ENCODE data around the gene LRRTM4. TPM values are rescaled to one million over a fixed set of nuclear protein-coding genes. Genes with fewer than 3 reads are reported as not detected.

Gene LRRTM4
- total RNA-seq, 1 donor from 2014 or later = not detected

DNA sequence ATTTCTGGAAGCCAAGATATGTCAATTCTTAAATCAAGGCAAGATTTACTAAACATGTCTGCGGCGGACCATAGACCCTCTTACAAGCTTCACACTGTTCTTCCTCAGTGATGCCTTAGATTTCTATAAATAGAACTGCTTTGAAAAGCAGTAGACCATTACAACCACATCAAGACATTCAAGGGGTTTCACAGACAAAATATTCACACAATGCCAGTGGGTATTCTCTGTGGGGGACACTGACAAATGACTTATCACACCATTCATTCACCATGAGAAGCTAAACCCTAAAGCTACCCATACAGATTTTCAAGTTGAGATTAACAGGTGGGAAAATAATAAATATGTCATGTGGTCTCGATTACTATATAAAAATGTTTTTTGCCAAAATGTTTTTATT lies 15.9 kb upstream of the LRRTM4 start:
- Histone ChIP-seq H3K27me3 (ENCODE audit: control insufficient read depth, insufficient read depth, low read length) (no peaks in the 10 kb centered on the region), H3K36me3 (ENCODE audit: control insufficient read depth, insufficient read depth, low read length) (no peaks in the 10 kb centered on the region), H3K4me3 (ENCODE audit: low read depth, low read length) (no peak overlapping the region)
- DNase-seq (ENCODE audit: low read depth) = peak; percentile 18
- TF ChIP-seq, protein P1, sequence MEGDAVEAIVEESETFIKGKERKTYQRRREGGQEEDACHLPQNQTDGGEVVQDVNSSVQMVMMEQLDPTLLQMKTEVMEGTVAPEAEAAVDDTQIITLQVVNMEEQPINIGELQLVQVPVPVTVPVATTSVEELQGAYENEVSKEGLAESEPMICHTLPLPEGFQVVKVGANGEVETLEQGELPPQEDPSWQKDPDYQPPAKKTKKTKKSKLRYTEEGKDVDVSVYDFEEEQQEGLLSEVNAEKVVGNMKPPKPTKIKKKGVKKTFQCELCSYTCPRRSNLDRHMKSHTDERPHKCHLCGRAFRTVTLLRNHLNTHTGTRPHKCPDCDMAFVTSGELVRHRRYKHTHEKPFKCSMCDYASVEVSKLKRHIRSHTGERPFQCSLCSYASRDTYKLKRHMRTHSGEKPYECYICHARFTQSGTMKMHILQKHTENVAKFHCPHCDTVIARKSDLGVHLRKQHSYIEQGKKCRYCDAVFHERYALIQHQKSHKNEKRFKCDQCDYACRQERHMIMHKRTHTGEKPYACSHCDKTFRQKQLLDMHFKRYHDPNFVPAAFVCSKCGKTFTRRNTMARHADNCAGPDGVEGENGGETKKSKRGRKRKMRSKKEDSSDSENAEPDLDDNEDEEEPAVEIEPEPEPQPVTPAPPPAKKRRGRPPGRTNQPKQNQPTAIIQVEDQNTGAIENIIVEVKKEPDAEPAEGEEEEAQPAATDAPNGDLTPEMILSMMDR (IDR thresholded peaks at IDR 0.05; ENCODE audit: insufficient read depth, low read length, poor library complexity, severe bottlenecking) = no peak

DNA sequence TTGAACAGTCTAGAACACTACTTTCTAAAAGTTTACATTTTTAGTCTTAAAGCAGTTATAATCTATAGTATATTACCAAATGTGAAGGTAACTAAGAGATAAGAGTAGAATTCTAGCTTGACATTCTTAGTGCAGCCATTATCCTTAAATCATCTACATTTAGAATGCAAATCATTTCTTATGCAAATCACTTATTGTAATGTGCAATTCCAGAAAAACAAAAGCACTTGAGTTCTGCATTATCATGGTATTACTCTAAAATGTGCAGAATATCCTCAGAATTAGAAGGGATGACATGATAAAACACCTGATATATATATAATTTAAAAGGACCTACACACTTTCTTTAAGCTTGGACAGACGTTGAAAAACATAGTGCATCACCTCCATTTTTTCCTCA lies 712 bp upstream of the LRRTM4 start:
- Histone ChIP-seq H3K4me3 (ENCODE audit: low read depth, low read length) (no peak overlapping the region), H3K27me3 (ENCODE audit: control insufficient read depth, insufficient read depth, low read length) (no peaks in the 10 kb centered on the region), H3K36me3 (ENCODE audit: control insufficient read depth, insufficient read depth, low read length) (no peaks in the 10 kb centered on the region)
- TF ChIP-seq, protein P1 (IDR thresholded peaks at IDR 0.05; ENCODE audit: insufficient read depth, low read length, poor library complexity, severe bottlenecking) = no peak
- no peak for DNase-seq (ENCODE audit: low read depth)

DNA sequence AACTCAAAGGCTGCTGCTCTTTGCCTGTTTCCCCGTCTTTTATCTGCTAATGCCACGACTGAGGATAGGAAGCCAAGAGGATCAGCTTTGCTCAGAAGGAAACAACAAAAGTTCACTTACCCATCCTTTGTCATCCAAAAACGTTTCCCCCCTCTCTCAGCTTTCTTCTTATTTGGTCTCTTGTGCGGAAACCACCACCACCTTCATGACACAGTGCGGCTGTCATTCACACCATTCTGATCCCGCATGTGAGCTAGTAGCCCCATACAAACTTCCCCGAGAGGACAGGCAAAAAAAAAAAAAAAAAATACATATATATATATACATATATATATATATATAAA lies 656 bp downstream of the LRRTM4 start:
- TF ChIP-seq, protein P1 (IDR thresholded peaks at IDR 0.05; ENCODE audit: insufficient read depth, low read length, poor library complexity, severe bottlenecking) = no peak
- DNase-seq (ENCODE audit: low read depth) = no peak
- Histone ChIP-seq H3K27me3 (ENCODE audit: control insufficient read depth, insufficient read depth, low read length) (no peaks in the 10 kb centered on the region), H3K4me3 (ENCODE audit: low read depth, low read length) (no peak overlapping the region), H3K36me3 (ENCODE audit: control insufficient read depth, insufficient read depth, low read length) (no peaks in the 10 kb centered on the region)

DNA sequence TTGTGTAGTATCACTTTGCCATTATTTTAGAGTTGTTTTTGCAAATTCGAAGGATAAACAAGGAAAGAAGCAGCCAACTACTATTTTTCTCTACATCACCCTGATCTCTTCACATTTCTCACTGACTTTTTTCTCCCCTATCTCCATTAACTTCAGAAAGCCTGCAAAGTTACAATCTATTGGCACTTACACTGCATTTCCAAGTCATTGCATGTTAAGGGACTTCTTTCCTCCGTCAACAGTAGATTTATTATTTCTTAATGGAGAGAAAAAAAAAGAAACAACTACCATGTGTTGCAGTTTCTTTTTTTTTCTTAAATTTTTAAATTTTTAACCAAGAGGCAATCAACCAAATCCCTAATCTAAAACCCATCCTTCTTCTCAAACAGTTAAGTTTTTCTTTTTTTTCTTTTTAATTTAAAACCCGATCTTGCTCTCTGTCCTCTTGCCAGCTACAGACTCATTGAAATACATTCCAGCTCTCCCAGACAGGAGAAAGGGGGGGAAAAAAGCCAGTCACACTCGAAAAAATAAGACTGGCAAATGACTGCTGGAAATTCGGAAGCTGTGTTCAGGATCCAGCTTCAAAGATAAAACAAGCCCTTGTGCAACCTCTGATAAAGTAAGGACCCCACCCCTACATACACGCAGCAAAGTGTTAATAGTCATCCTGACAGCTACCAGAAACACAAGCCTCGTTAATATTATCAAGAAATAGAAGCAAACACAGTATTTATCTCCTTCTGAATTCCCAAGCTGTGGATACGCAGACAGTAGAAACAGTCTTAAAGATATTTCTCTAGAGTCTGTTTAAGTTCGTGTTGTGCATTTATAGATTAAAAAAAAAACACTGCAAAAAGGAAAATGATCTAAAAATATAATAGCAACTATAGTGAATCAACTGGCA lies 1.3 kb downstream of the LRRTM4 start:
- TF ChIP-seq, protein P1 (IDR thresholded peaks at IDR 0.05; ENCODE audit: insufficient read depth, low read length, poor library complexity, severe bottlenecking) = no peak
- H3K4me3 ChIP-seq (ENCODE audit: low read depth, low read length) = no peak overlapping the region
- no peak for DNase-seq (ENCODE audit: low read depth)
- H3K36me3 ChIP-seq (ENCODE audit: control insufficient read depth, insufficient read depth, low read length) = no peaks in the 10 kb centered on the region
- no peaks in the 10 kb centered on the region for H3K27me3 ChIP-seq (ENCODE audit: control insufficient read depth, insufficient read depth, low read length)

DNA sequence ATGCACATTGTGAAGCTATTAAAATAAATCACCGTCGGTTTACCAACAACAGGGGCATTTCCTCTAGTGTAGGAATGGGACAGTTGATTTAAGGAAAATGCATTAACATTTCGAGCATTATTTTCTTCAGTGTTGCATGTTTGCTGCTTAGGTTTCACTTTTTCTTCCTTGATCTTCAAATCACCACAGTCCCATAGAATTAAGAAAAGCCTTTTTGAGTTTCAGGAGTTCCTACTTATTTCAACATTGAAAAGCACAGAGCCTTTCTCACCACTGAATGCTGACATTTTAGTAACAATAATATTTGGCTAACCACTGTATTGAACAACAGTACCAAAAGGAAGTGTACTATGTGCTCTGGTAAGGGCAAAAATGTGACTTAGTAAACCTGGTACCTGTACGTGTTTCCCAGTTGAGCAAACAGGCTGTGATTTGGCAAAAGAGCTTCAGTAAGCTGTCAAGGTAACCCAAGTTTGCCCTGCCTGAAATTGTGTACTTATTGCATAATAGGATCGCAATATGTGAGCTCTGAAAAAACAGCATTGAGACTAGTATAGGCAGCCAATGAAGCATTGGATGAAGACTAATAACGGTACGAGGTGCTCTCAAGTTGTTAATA lies 2.2 kb downstream of the LRRTM4 start:
- no peak overlapping the region for H3K4me3 ChIP-seq (ENCODE audit: low read depth, low read length)
- DNase-seq (ENCODE audit: low read depth) = no peak

More for the DNA sequence above, 2.2 kb downstream of the LRRTM4 start:
- Histone ChIP-seq H3K27me3 (ENCODE audit: control insufficient read depth, insufficient read depth, low read length) (no peaks in the 10 kb centered on the region), H3K36me3 (ENCODE audit: control insufficient read depth, insufficient read depth, low read length) (no peaks in the 10 kb centered on the region)
- TF ChIP-seq, protein P1 (IDR thresholded peaks at IDR 0.05; ENCODE audit: insufficient read depth, low read length, poor library complexity, severe bottlenecking) = no peak

Data from kidney epithelial cell (primary cell).